Measurements from ENCODE around the gene SNAP91.
"Not testable (repeated sequence)": the region's sequence is repeated elsewhere in the genome, so short reads cannot be mapped to it uniquely, and the experiment has no call there.

SNAP91 gene

GRCh38 chr6:83551748-83552147, 157.2 kb downstream of the SNAP91 start:
- DNase-seq (ENCODE audit: low read depth in 1 of 2, low spot score in 1 of 2), result not testable (repeated sequence)

GRCh38 chr6:83550482-83550881, 158.4 kb downstream of the SNAP91 start:
- not testable (repeated sequence) for DNase-seq (ENCODE audit: low read depth in 1 of 2, low spot score in 1 of 2)

GRCh38 chr6:83546636-83547035, 162.3 kb downstream of the SNAP91 start:
- no peak for DNase-seq (ENCODE audit: low read depth in 1 of 2, low spot score in 1 of 2)

- no peak for DNase-seq (ENCODE audit: low read depth in 1 of 2, low spot score in 1 of 2)
Observed at GRCh38 chr6:83539678-83540077, 169.2 kb downstream of the SNAP91 start.

- no peak for DNase-seq (ENCODE audit: low read depth in 1 of 2, low spot score in 1 of 2)
Observed at GRCh38 chr6:83536647-83537589, 172.0 kb downstream of the SNAP91 start.

- DNase-seq (ENCODE audit: low read depth in 1 of 2, low spot score in 1 of 2), result no peak
Observed at GRCh38 chr6:83536034-83536646, 172.8 kb downstream of the SNAP91 start.

- no peak for DNase-seq (ENCODE audit: low read depth in 1 of 2, low spot score in 1 of 2)
Observed at GRCh38 chr6:83518816-83519480, 190.0 kb downstream of the SNAP91 start.

- no peak for DNase-seq (ENCODE audit: low read depth in 1 of 2, low spot score in 1 of 2)
Observed at GRCh38 chr6:83517500-83517899, 191.4 kb downstream of the SNAP91 start.

- DNase-seq (ENCODE audit: low read depth in 1 of 2, low spot score in 1 of 2), result no peak
Observed at GRCh38 chr6:83514866-83515466, 193.9 kb downstream of the SNAP91 start.

GRCh38 chr6:83514466-83514865, 194.4 kb downstream of the SNAP91 start:
- DNase-seq (ENCODE audit: low read depth in 1 of 2, low spot score in 1 of 2), result no peak

- DNase-seq (ENCODE audit: low read depth in 1 of 2, low spot score in 1 of 2), result no peak
Observed at GRCh38 chr6:83511901-83512681, 196.8 kb downstream of the SNAP91 start, which contains the start of gene PRSS35. TSS of gene PRSS35 (plus strand) at chr6:83512534. CDS start at chr6:83523442, 10,908 bp downstream.

- no peak for DNase-seq (ENCODE audit: low read depth in 1 of 2, low spot score in 1 of 2)
Observed at GRCh38 chr6:83511266-83511665, 197.6 kb downstream of the SNAP91 start.

GRCh38 chr6:83510791-83511190, 198.1 kb downstream of the SNAP91 start:
- no peak for DNase-seq (ENCODE audit: low read depth in 1 of 2, low spot score in 1 of 2)

- DNase-seq (ENCODE audit: low read depth in 1 of 2, low spot score in 1 of 2), result no peak
Observed at GRCh38 chr6:83509441-83509840, 199.5 kb downstream of the SNAP91 start.

GRCh38 chr6:83505356-83505755, 203.5 kb downstream of the SNAP91 start:
- DNase-seq (ENCODE audit: low read depth in 1 of 2, low spot score in 1 of 2), result no peak
